H9 (cell line): ENCODE measurements around the gene PPP3CB. TPM values are rescaled to one million over a fixed set of nuclear protein-coding genes. Genes with fewer than 3 reads are reported as not detected.

Experiments used
- DNase-seq: peaks from one replicate; pipeline ENCODE4 v3.0.0-alpha.2; 2017
- H2AFZ ChIP-seq: one replicate; pipeline ENCODE4 v1.6.1; 2013; ENCODE audit warnings: mild to moderate bottlenecking, low read length, control low read depth, moderate library complexity
- H2AK5ac ChIP-seq: 2 replicates; pipeline ENCODE4 v1.6.1; 2013; ENCODE audit warnings: low read length, control low read depth, mixed read lengths; ENCODE audit not compliant: insufficient read length
- H2BK120ac ChIP-seq: one replicate; pipeline ENCODE4 v1.6.1; 2013; ENCODE audit warnings: low read depth, mild to moderate bottlenecking, low read length, control low read depth, inconsistent platforms; ENCODE audit not compliant: poor library complexity, severe bottlenecking
- H2BK12ac ChIP-seq: 2 replicates; pipeline ENCODE4 v1.6.1; 2013; ENCODE audit warnings: low read length, control low read depth, mixed read lengths, low read depth; ENCODE audit not compliant: insufficient read length
- H2BK15ac ChIP-seq: 2 replicates; pipeline ENCODE4 v1.6.1; 2013; ENCODE audit warnings: low read depth, low read length, control low read depth
- H2BK20ac ChIP-seq: one replicate; pipeline ENCODE4 v1.6.1; 2013; ENCODE audit warnings: low read depth, mild to moderate bottlenecking, low read length, control low read depth, inconsistent platforms; ENCODE audit not compliant: poor library complexity, severe bottlenecking
- H2BK5ac ChIP-seq: 2 replicates; pipeline ENCODE4 v1.6.1; 2013; ENCODE audit warnings: low read length, control low read depth, mixed read lengths; ENCODE audit not compliant: insufficient read length
- H3K14ac ChIP-seq: 2 replicates; pipeline ENCODE4 v1.6.1; 2013; ENCODE audit warnings: low read length, control low read depth; ENCODE audit not compliant: insufficient read depth
- H3K18ac ChIP-seq: 2 replicates; pipeline ENCODE4 v1.6.1; 2013; ENCODE audit warnings: low read depth, mild to moderate bottlenecking, mixed read lengths, low read length, control low read depth; ENCODE audit not compliant: insufficient read length
- H3K23ac ChIP-seq: 2 replicates; pipeline ENCODE4 v1.6.1; 2013; ENCODE audit warnings: low read length, control low read depth, mixed read lengths, low read depth; ENCODE audit not compliant: insufficient read length
- H3K23me2 ChIP-seq: 2 replicates; pipeline ENCODE4 v1.6.1; 2013; ENCODE audit warnings: low read depth, mild to moderate bottlenecking, mixed read lengths, low read length, control low read depth; ENCODE audit not compliant: insufficient read length, poor library complexity, severe bottlenecking
- H3K27ac ChIP-seq: 2 replicates; pipeline ENCODE4 v1.5.1; 2013; ENCODE audit warnings: low read length, control low read depth, mixed read lengths, low read depth; ENCODE audit not compliant: insufficient read length
- H3K27me3 ChIP-seq: 2 replicates; pipeline ENCODE4 v1.6.1; 2013; ENCODE audit warnings: low read length, control low read depth, inconsistent platforms; ENCODE audit not compliant: insufficient read depth
- H3K4ac ChIP-seq: 2 replicates; pipeline ENCODE4 v1.6.1; 2013; ENCODE audit warnings: low read depth, mild to moderate bottlenecking, control low read depth, inconsistent platforms, low read length, moderate library complexity
- H3K4me1 ChIP-seq: 2 replicates; pipeline ENCODE4 v1.6.1; 2013; ENCODE audit warnings: low read length, control low read depth, inconsistent platforms; ENCODE audit not compliant: insufficient read depth
- H3K4me2 ChIP-seq: 2 replicates; pipeline ENCODE4 v1.6.1; 2013; ENCODE audit warnings: low read length, control low read depth, mixed read lengths; ENCODE audit not compliant: insufficient read length, insufficient read depth
- H3K56ac ChIP-seq: 2 replicates; pipeline ENCODE4 v1.6.1; 2013; ENCODE audit warnings: low read depth, mild to moderate bottlenecking, mixed read lengths, low read length, control low read depth; ENCODE audit not compliant: insufficient read length
- H3K79me1 ChIP-seq: 2 replicates; pipeline ENCODE4 v1.6.1; 2013; ENCODE audit warnings: low read depth, mild to moderate bottlenecking, moderate library complexity, low read length, control low read depth, inconsistent platforms; ENCODE audit not compliant: insufficient read depth, poor library complexity, severe bottlenecking
- H3K79me2 ChIP-seq: 2 replicates; pipeline ENCODE4 v1.6.1; 2013; ENCODE audit warnings: low read length, control low read depth, inconsistent platforms; ENCODE audit not compliant: insufficient read depth
- H3K9ac ChIP-seq: 2 replicates; pipeline ENCODE4 v1.6.1; 2013; ENCODE audit warnings: low read length, control low read depth, mixed read lengths; ENCODE audit not compliant: insufficient read length; ENCODE audit errors: extremely low read depth
- H3K9me3 ChIP-seq: one replicate; pipeline ENCODE4 v1.6.1; 2013; ENCODE audit warnings: low read depth, low read length, inconsistent platforms; ENCODE audit not compliant: control insufficient read depth
- H3T11ph ChIP-seq: one replicate; pipeline ENCODE4 v1.6.1; 2013; ENCODE audit warnings: mild to moderate bottlenecking, low read length, control low read depth, inconsistent platforms
- H4K20me1 ChIP-seq: one replicate; pipeline ENCODE4 v1.6.1; 2013; ENCODE audit not compliant: control insufficient read depth, insufficient read length, insufficient read depth
- H4K5ac ChIP-seq: 2 replicates; pipeline ENCODE4 v1.6.1; 2013; ENCODE audit warnings: low read depth, mild to moderate bottlenecking, mixed read lengths, low read length, control low read depth; ENCODE audit not compliant: insufficient read length
- H4K8ac ChIP-seq: replicated peaks from 2 replicates; pipeline ENCODE4 v1.6.1; 2013; ENCODE audit warnings: low read length, control low read depth, mixed read lengths, low read depth; ENCODE audit not compliant: insufficient read length
- H4K91ac ChIP-seq: 2 replicates; pipeline ENCODE4 v1.6.1; 2013; ENCODE audit warnings: low read depth, mild to moderate bottlenecking, moderate library complexity, mixed read lengths, low read length, control low read depth; ENCODE audit not compliant: insufficient read length
- H3K27ac Mint-ChIP-seq, 3 experiments: 2 replicates in 2 of 3; 3 replicates in 1 of 3; pipeline ENCODE4 v1.8.0; 2020 to 2021; ENCODE audit warnings: mixed read lengths in 3 of 3, mild to moderate bottlenecking in 1 of 3, moderate library complexity in 1 of 3
- H3K27me3 Mint-ChIP-seq: 2 replicates; pipeline ENCODE4 v1.8.0; 2021; ENCODE audit warnings: low read depth, mild to moderate bottlenecking, moderate library complexity, mixed read lengths
- H3K36me3 Mint-ChIP-seq, 3 experiments: 2 replicates in 2 of 3; 3 replicates in 1 of 3; pipeline ENCODE4 v1.8.0; 2020 to 2021; ENCODE audit warnings: low read depth in 3 of 3, mixed read lengths in 3 of 3; ENCODE audit not compliant: insufficient read depth in 1 of 3
- H3K4me1 Mint-ChIP-seq, 2 experiments: 2 replicates each; pipeline ENCODE4 v1.8.0; 2020; ENCODE audit warnings: mixed read lengths in 2 of 2
- H3K4me3 Mint-ChIP-seq, 2 experiments: 2 replicates in 1 of 2; 3 replicates in 1 of 2; pipeline ENCODE4 v1.8.0; 2020 to 2021; ENCODE audit warnings: mild to moderate bottlenecking in 2 of 2, mixed read lengths in 2 of 2, moderate library complexity in 1 of 2
- H3K9me3 Mint-ChIP-seq, 2 experiments: 2 replicates in 1 of 2; 3 replicates in 1 of 2; pipeline ENCODE4 v1.8.0; 2020; ENCODE audit warnings: mild to moderate bottlenecking in 2 of 2, mixed read lengths in 2 of 2, moderate library complexity in 1 of 2
- CTCF ChIP-seq: fragments of 200-600 bp; sonication (generic); conservative IDR thresholded peaks from 3 replicates; pipeline ENCODE4 v1.8.0; 2021; ENCODE audit warnings: antibody characterized with exemption, mild to moderate bottlenecking
- WGBS: extraction: QIAGEN DNeasy Blood & Tissue Kit; methylation state at CpG from one replicate; pipeline ENCODE4 v1.1.7; 2013; ENCODE audit warnings: missing lambda C conversion rate, low lambda C conversion rate, mixed read lengths; ENCODE audit not compliant: insufficient read length; ENCODE audit errors: extremely low coverage; 5-methylcytosine and 5-hydroxymethylcytosine counted together
- total RNA-seq: library from RNA; stranded (reverse); gene quantifications from 2 replicates; pipeline ENCODE4 v1.2.1, GENCODE V29; 2021

The PPP3CB gene
- total RNA-seq, 1 experiment from 2014 or later = 37.3 TPM

GRCh38 chr10:73413528-73414229, 82.1 kb downstream of the PPP3CB start, which contains the start of gene ANXA7:
Gene ANXA7 (minus strand): TSS chr10:73414058. CDS start chr10:73400856, 13,202 bp downstream.
- DNase-seq = peak; percentile 97
- Mint-ChIP-seq H3K27ac (peak within 1 kb of the TSS; percentile 66 to 98 (median 89); a peak in 6 of 7 replicates), H3K4me1 (peaks cover 25 to 30% of the 10 kb centered on the region in 2 experiments), H3K9me3 (no peaks in the 10 kb centered on the region), H3K36me3 (peaks cover 0 to 10% (median 0%) of the 10 kb centered on the region in 3 experiments; a peak in 2 of 7 replicates), H3K4me3 (peak within 1 kb of the TSS; percentile 74 to 89), H3K27me3 (peaks cover 4% of the 10 kb centered on the region; the same call in 1 of the 2 replicates)
- H3K56ac ChIP-seq = peak within 1 kb of the TSS; percentile 1
- H3K14ac ChIP-seq = peak within 1 kb of the TSS; percentile 98
- TF ChIP-seq CTCF = no peak; the same call in 2 of the 3 replicates
- peak within 1 kb of the TSS; percentile 17 for H2AFZ ChIP-seq
- no peaks in the 10 kb centered on the region for H3K4me1 ChIP-seq
- no peak within 1 kb of the TSS for H4K8ac ChIP-seq
- peak within 1 kb of the TSS; percentile 57 for H2BK120ac ChIP-seq
- H3K79me1 ChIP-seq = no peaks in the 10 kb centered on the region
- peak within 1 kb of the TSS; percentile 48 for H3K27ac ChIP-seq
- peak within 1 kb of the TSS; percentile 91; the same call in 1 of the 2 replicates for H2BK15ac ChIP-seq
- peak within 1 kb of the TSS; percentile 2 for H4K5ac ChIP-seq
- no peak within 1 kb of the TSS for H2BK20ac ChIP-seq
- peak within 1 kb of the TSS; percentile 43 for H2BK12ac ChIP-seq
- no peak within 1 kb of the TSS for H3K4ac ChIP-seq
- no peak within 1 kb of the TSS for H2AK5ac ChIP-seq
- H3K23me2 ChIP-seq = peaks cover 16% of the 10 kb centered on the region
- H3K18ac ChIP-seq = peak within 1 kb of the TSS; percentile 98
- no CpG with 5 or more reads among the region's 62 CpGs for WGBS
- H3K23ac ChIP-seq = no peak within 1 kb of the TSS
- no peaks in the 10 kb centered on the region for H3K27me3 ChIP-seq
- H3K4me2 ChIP-seq = peak within 1 kb of the TSS; percentile 94
- H4K91ac ChIP-seq = peak within 1 kb of the TSS; percentile 81
- no peak within 1 kb of the TSS for H2BK5ac ChIP-seq
- peaks cover 5% of the 10 kb centered on the region; the same call in 1 of the 2 replicates for H3K79me2 ChIP-seq
- H3K9me3 ChIP-seq = no peaks in the 10 kb centered on the region
- peak within 1 kb of the TSS; percentile 87 for H3K9ac ChIP-seq
- H3T11ph ChIP-seq = no peak within 1 kb of the TSS
- no peaks in the 10 kb centered on the region for H4K20me1 ChIP-seq
